HG03060 (cell line): ENCODE data around the gene CAPN12.

Source experiments
- ATAC-seq: cut with Tn5 transposase; IDR thresholded peaks from one replicate; pipeline ENCODE4 v1.9.1; 2021; ENCODE audit warnings: low read depth, moderate number of reproducible peaks; ENCODE audit not compliant: unreplicated experiment

Gene CAPN12

GRCh38 chr19:38739440-38740256 is 4.6 kb downstream of the CAPN12 start:
- no peak for ATAC-seq

GRCh38 chr19:38737921-38738737 is 6.1 kb downstream of the CAPN12 start:
- ATAC-seq = no peak

GRCh38 chr19:38737281-38737865 is 6.9 kb downstream of the CAPN12 start:
- ATAC-seq = no peak

- ATAC-seq = no peak
Measured at GRCh38 chr19:38736413-38737280, 7.6 kb downstream of the CAPN12 start.

- ATAC-seq = no peak
Measured at GRCh38 chr19:38736036-38736412, 8.2 kb downstream of the CAPN12 start.

- no peak for ATAC-seq
Measured at GRCh38 chr19:38735257-38735686, 9.0 kb downstream of the CAPN12 start.

- no peak for ATAC-seq
Measured at GRCh38 chr19:38734426-38735256, 9.6 kb downstream of the CAPN12 start.

- ATAC-seq = no peak
Measured at GRCh38 chr19:38734176-38734425, 10.2 kb downstream of the CAPN12 start.

- ATAC-seq = no peak
Measured at GRCh38 chr19:38733493-38734175, 10.6 kb downstream of the CAPN12 start.

- ATAC-seq = no peak
Measured at GRCh38 chr19:38733241-38733492, 11.1 kb downstream of the CAPN12 start.

GRCh38 chr19:38731654-38732301 is 12.5 kb downstream of the CAPN12 start:
- ATAC-seq = no peak

- ATAC-seq = no peak
Measured at GRCh38 chr19:38730731-38731589, 13.3 kb downstream of the CAPN12 start.

GRCh38 chr19:38730470-38730730 is 13.9 kb downstream of the CAPN12 start:
- ATAC-seq = no peak

GRCh38 chr19:38729653-38730469 is 14.4 kb downstream of the CAPN12 start:
- ATAC-seq = no peak

- ATAC-seq = no peak
Measured at GRCh38 chr19:38728752-38729541, 15.3 kb downstream of the CAPN12 start.

- no peak for ATAC-seq
Measured at GRCh38 chr19:38727868-38728660, 16.2 kb downstream of the CAPN12 start.
